ENCODE results near the gene TRIP10. TPM values are rescaled to one million over a fixed set of nuclear protein-coding genes. Genes with fewer than 3 reads are reported as not detected.

TRIP10 gene
- total and polyA plus RNA-seq, 2 of the 13 experiments (the other 11 are each of a cell fraction or from before 2014, with no cell fraction given) = 32.5 to 33.2 TPM

DNA sequence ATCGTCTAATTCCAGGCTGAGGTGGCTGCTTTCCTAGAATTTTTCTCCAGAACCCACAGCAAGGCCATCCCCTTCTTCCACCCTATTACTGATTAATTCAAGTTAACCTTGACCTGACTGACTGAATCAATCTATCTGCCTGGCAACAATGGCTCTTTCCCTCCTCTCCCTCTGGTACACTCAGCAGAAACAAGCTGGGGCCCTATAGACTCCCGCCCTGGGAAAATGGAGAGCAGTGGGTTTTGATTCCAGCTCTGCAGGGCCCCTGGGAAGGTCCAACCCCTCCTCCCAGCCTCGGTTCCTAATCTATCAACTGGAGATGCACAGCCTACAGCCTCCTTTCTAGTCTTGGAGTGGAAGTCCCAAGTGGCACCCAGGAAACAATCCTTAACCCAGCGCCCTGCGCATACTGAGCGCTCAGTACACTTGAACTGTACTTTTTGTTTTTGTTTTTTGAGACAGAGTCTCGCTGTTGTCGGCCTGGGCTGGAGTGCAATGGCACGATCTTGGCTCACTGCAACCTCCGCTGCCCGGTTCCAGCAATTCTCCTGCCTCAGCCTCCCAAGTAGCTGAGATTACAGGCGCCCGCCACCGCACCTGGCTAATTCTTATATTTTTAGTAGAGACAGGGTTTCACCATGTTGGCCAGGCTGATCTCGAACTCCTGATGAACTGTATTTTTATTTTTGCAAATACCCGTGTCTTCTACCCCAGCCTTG lies 13.8 kb upstream of the TRIP10 start (continued):
- TF ChIP-seq ZNF567 (CRISPR knock-in tag; IDR thresholded peaks at IDR 0.05; ENCODE audit: borderline replicate concordance) (no peak), ZNF569 (CRISPR knock-in tag; IDR thresholded peaks at IDR 0.05; ENCODE audit: borderline replicate concordance) (no peak), ZNF761 (CRISPR knock-in tag; conservative IDR thresholded peaks at IDR 0.05) (no peak), ARNT2 (CRISPR knock-in tag; IDR thresholded peaks at IDR 0.05; ENCODE audit: low read depth) (no peak), SOX13 (IDR thresholded peaks at IDR 0.05) (0 out of 2 replicates have a peak, but pooled peaks have one; percentile 26), SOX13 (CRISPR knock-in tag; conservative IDR thresholded peaks at IDR 0.05 in 1 of 2, IDR thresholded peaks at IDR 0.05 in 1 of 2) (peak in 1 of 2 experiments; percentile 87; a peak in 2 of 4 replicates), ZNF839 (CRISPR knock-in tag; IDR thresholded peaks at IDR 0.05; ENCODE audit: borderline replicate concordance) (no peak), SOX5 (CRISPR knock-in tag; IDR thresholded peaks at IDR 0.05; ENCODE audit: borderline replicate concordance) (peak; percentile 75), ZFX (CRISPR knock-in tag; IDR thresholded peaks at IDR 0.05; ENCODE audit: low read depth) (peak; percentile 30; the same call in 1 of the 2 replicates), CREM (IDR thresholded peaks at IDR 0.05) (0 out of 2 replicates have a peak, but pooled peaks have one; percentile 17), CREM (CRISPR knock-in tag; IDR thresholded peaks at IDR 0.05) (no peak), NFYC (CRISPR knock-in tag; IDR thresholded peaks at IDR 0.05) (0 out of 2 replicates have a peak, but pooled peaks have one; percentile 13)
- TF ChIP-seq, protein P1, sequence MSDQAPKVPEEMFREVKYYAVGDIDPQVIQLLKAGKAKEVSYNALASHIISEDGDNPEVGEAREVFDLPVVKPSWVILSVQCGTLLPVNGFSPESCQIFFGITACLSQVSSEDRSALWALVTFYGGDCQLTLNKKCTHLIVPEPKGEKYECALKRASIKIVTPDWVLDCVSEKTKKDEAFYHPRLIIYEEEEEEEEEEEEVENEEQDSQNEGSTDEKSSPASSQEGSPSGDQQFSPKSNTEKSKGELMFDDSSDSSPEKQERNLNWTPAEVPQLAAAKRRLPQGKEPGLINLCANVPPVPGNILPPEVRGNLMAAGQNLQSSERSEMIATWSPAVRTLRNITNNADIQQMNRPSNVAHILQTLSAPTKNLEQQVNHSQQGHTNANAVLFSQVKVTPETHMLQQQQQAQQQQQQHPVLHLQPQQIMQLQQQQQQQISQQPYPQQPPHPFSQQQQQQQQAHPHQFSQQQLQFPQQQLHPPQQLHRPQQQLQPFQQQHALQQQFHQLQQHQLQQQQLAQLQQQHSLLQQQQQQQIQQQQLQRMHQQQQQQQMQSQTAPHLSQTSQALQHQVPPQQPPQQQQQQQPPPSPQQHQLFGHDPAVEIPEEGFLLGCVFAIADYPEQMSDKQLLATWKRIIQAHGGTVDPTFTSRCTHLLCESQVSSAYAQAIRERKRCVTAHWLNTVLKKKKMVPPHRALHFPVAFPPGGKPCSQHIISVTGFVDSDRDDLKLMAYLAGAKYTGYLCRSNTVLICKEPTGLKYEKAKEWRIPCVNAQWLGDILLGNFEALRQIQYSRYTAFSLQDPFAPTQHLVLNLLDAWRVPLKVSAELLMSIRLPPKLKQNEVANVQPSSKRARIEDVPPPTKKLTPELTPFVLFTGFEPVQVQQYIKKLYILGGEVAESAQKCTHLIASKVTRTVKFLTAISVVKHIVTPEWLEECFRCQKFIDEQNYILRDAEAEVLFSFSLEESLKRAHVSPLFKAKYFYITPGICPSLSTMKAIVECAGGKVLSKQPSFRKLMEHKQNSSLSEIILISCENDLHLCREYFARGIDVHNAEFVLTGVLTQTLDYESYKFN (CRISPR knock-in tag; conservative IDR thresholded peaks at IDR 0.05) = peak; percentile 89
- TF ChIP-seq, protein P2, sequence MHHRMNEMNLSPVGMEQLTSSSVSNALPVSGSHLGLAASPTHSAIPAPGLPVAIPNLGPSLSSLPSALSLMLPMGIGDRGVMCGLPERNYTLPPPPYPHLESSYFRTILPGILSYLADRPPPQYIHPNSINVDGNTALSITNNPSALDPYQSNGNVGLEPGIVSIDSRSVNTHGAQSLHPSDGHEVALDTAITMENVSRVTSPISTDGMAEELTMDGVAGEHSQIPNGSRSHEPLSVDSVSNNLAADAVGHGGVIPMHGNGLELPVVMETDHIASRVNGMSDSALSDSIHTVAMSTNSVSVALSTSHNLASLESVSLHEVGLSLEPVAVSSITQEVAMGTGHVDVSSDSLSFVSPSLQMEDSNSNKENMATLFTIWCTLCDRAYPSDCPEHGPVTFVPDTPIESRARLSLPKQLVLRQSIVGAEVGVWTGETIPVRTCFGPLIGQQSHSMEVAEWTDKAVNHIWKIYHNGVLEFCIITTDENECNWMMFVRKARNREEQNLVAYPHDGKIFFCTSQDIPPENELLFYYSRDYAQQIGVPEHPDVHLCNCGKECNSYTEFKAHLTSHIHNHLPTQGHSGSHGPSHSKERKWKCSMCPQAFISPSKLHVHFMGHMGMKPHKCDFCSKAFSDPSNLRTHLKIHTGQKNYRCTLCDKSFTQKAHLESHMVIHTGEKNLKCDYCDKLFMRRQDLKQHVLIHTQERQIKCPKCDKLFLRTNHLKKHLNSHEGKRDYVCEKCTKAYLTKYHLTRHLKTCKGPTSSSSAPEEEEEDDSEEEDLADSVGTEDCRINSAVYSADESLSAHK (CRISPR knock-in tag; IDR thresholded peaks at IDR 0.05; ENCODE audit: borderline replicate concordance) = no peak
- TF ChIP-seq, protein P3, sequence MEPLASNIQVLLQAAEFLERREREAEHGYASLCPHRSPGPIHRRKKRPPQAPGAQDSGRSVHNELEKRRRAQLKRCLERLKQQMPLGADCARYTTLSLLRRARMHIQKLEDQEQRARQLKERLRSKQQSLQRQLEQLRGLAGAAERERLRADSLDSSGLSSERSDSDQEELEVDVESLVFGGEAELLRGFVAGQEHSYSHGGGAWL (CRISPR knock-in tag; IDR thresholded peaks at IDR 0.05) = no peak
- TF ChIP-seq, protein P4, sequence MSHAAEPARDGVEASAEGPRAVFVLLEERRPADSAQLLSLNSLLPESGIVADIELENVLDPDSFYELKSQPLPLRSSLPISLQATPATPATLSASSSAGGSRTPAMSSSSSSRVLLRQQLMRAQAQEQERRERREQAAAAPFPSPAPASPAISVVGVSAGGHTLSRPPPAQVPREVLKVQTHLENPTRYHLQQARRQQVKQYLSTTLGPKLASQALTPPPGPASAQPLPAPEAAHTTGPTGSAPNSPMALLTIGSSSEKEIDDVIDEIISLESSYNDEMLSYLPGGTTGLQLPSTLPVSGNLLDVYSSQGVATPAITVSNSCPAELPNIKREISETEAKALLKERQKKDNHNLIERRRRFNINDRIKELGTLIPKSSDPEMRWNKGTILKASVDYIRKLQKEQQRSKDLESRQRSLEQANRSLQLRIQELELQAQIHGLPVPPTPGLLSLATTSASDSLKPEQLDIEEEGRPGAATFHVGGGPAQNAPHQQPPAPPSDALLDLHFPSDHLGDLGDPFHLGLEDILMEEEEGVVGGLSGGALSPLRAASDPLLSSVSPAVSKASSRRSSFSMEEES (CRISPR knock-in tag; IDR thresholded peaks at IDR 0.05) = 0 out of 2 replicates have a peak, but pooled peaks have one; percentile 29
- TF ChIP-seq, protein P5, sequence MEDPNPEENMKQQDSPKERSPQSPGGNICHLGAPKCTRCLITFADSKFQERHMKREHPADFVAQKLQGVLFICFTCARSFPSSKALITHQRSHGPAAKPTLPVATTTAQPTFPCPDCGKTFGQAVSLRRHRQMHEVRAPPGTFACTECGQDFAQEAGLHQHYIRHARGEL (CRISPR knock-in tag; IDR thresholded peaks at IDR 0.05) = no peak
- TF ChIP-seq, protein P6, sequence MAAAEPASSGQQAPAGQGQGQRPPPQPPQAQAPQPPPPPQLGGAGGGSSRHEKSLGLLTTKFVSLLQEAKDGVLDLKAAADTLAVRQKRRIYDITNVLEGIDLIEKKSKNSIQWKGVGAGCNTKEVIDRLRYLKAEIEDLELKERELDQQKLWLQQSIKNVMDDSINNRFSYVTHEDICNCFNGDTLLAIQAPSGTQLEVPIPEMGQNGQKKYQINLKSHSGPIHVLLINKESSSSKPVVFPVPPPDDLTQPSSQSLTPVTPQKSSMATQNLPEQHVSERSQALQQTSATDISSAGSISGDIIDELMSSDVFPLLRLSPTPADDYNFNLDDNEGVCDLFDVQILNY (CRISPR knock-in tag; conservative IDR thresholded peaks at IDR 0.05) = no peak

All from HepG2 (cell line).